A673 (cell line): ENCODE measurements around the gene ATF7IP2. TPM values are rescaled to one million over a fixed set of nuclear protein-coding genes. Genes with fewer than 3 reads are reported as not detected.

Experiments used
- BruUV-seq: library from RNA; stranded (reverse); fragments of 400-500 nt; replicated peaks from 2 replicates; lab custom pipeline; 2021; lab: Mats Ljungman, UMichigan
- CTCF ChIA-PET: fragments of 300-600 bp; sonication (Branson Sonifier 250); formaldehyde crosslinking; loops from one replicate; lab custom pipeline; 2022; ENCODE audit warnings: antibody characterized with exemption; lab: Charles Lee
- POLR2A ChIA-PET: fragments of 300-600 bp; sonication (Branson Sonifier 250); formaldehyde crosslinking; loops from one replicate; lab custom pipeline; 2022; ENCODE audit warnings: antibody characterized with exemption; ENCODE audit not compliant: low non-redundant PET; lab: Charles Lee
- DNase-seq: peaks from one replicate; pipeline ENCODE4 v3.0.0-alpha.2; 2015; ENCODE audit warnings: low spot score
- H3K27ac ChIP-seq: fragments of 200-600 bp; sonication (generic); 2 replicates; pipeline ENCODE4 v1.5.1; 2016; ENCODE audit warnings: mixed run types, low read depth, mild to moderate bottlenecking, mixed read lengths, antibody characterized with exemption, low read length; ENCODE audit not compliant: poor library complexity, severe bottlenecking
- H3K27me3 ChIP-seq: fragments of 200-600 bp; sonication (generic); replicated peaks from 2 replicates; pipeline ENCODE4 v1.6.1; 2017; ENCODE audit warnings: mixed run types, low read depth, mild to moderate bottlenecking, mixed read lengths, antibody characterized with exemption, low read length; ENCODE audit not compliant: insufficient read depth, poor library complexity
- H3K36me3 ChIP-seq: fragments of 200-600 bp; sonication (generic); 2 replicates; pipeline ENCODE4 v1.6.1; 2016; ENCODE audit warnings: mixed run types, mild to moderate bottlenecking, mixed read lengths, antibody characterized with exemption, low read length; ENCODE audit not compliant: insufficient read depth, poor library complexity, severe bottlenecking
- H3K4me1 ChIP-seq: fragments of 200-600 bp; sonication (generic); 2 replicates; pipeline ENCODE4 v1.6.1; 2017; ENCODE audit warnings: mixed run types, mild to moderate bottlenecking, mixed read lengths, antibody characterized with exemption, low read length; ENCODE audit not compliant: insufficient read depth, poor library complexity, severe bottlenecking
- H3K4me3 ChIP-seq: fragments of 200-600 bp; sonication (generic); 2 replicates; pipeline ENCODE4 v1.5.1; 2016; ENCODE audit warnings: low read depth, mixed run types, mild to moderate bottlenecking, mixed read lengths, low read length; ENCODE audit not compliant: poor library complexity, severe bottlenecking
- H3K9me3 ChIP-seq: fragments of 200-600 bp; sonication (generic); 2 replicates; pipeline ENCODE4 v1.6.1; 2016; ENCODE audit warnings: mixed run types, low read depth, mild to moderate bottlenecking, mixed read lengths, antibody characterized with exemption, low read length; ENCODE audit not compliant: poor library complexity, severe bottlenecking
- EZH2 ChIP-seq: fragments of 200-600 bp; sonication (generic); IDR thresholded peaks from 2 replicates; pipeline ENCODE4 v1.6.1; 2017; ENCODE audit warnings: borderline replicate concordance, low read depth, mild to moderate bottlenecking, mixed read lengths, antibody characterized with exemption, low read length; ENCODE audit not compliant: poor library complexity, severe bottlenecking
- intact Hi-C: fragments of 100-400 bp; cut with micrococcal nuclease; formaldehyde crosslinking; loops from one replicate; pipeline ENCODE4 v1.10.0; 2022; ENCODE audit not compliant: unreplicated experiment
- total RNA-seq: library from RNA; stranded (reverse); gene quantifications from 2 replicates; pipeline ENCODE4 v1.2.3, GENCODE V29; 2021
- TF ChIP-seq, protein P1 (sequence below): fragments of 300-800, 200-600 bp; sonication (generic); conservative IDR thresholded peaks from 2 replicates; pipeline ENCODE4 v1.5.1; 2017; ENCODE audit warnings: low read depth, mild to moderate bottlenecking, antibody characterized with exemption, low read length, moderate library complexity, mixed read lengths

ATF7IP2 gene
- total RNA-seq, 1 experiment from 2014 or later = 20.9 TPM

DNA sequence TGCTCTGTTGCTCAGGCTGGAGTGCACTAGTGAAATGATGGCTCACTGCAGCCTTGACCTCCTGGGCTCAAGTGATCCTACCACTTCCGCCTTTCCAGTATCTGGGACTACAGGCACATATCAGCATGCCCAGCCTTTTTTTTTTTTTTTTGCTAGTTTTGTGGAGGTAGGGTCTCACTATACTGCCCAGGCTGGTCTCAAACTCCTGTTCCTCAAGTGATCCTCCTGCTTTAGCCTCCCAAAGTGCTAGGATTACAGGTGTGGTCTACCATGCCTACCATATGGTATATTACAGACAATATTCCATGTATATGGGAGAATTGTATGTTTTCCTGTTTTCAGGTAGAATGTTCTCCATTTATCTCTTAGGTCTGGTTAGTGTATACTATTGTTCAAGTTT lies 12.3 kb upstream of the ATF7IP2 start:
- no peaks in the 10 kb centered on the region for H3K4me1 ChIP-seq
- H3K4me3 ChIP-seq = no peak overlapping the region
- no peak for DNase-seq
- no peaks in the 10 kb centered on the region for H3K36me3 ChIP-seq
- TF ChIP-seq, protein P1, sequence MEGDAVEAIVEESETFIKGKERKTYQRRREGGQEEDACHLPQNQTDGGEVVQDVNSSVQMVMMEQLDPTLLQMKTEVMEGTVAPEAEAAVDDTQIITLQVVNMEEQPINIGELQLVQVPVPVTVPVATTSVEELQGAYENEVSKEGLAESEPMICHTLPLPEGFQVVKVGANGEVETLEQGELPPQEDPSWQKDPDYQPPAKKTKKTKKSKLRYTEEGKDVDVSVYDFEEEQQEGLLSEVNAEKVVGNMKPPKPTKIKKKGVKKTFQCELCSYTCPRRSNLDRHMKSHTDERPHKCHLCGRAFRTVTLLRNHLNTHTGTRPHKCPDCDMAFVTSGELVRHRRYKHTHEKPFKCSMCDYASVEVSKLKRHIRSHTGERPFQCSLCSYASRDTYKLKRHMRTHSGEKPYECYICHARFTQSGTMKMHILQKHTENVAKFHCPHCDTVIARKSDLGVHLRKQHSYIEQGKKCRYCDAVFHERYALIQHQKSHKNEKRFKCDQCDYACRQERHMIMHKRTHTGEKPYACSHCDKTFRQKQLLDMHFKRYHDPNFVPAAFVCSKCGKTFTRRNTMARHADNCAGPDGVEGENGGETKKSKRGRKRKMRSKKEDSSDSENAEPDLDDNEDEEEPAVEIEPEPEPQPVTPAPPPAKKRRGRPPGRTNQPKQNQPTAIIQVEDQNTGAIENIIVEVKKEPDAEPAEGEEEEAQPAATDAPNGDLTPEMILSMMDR = no peak
- no peak for TF ChIP-seq EZH2
- H3K9me3 ChIP-seq = no peaks in the 10 kb centered on the region
- ChIA-PET CTCF (no interaction called here), POLR2A (no interaction called here)
- H3K27ac ChIP-seq = no peak overlapping the region
- no TSS peak for BruUV-seq
- H3K27me3 ChIP-seq = no peaks in the 10 kb centered on the region
- intact Hi-C loops = no loop called here

DNA sequence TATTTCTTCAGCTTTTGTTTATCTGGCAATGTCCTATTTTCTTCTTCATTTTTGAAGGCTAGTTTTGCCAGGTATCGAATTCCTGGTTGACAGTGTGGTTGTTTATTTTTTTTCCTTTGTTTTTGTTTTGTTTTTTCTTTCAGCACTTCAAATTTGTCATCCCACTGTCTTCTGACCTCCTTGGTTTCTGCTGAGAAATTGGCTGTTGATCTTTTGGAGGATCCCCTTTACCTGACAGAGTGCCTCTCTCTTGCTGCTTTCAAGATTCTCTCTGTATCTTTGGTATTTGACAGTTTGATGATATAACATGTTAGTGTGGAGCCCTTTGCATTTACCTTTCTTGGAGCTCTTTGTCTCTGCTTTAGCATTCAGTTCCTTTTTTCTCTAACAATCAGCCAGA lies 9.6 kb upstream of the ATF7IP2 start:
- H3K4me1 ChIP-seq = no peaks in the 10 kb centered on the region
- no TSS peak for BruUV-seq
- intact Hi-C loops = no loop called here
- H3K9me3 ChIP-seq = no peaks in the 10 kb centered on the region
- no peak for DNase-seq
- H3K27ac ChIP-seq = no peak overlapping the region
- POLR2A ChIA-PET = no interaction called here
- H3K4me3 ChIP-seq = no peak overlapping the region
- CTCF ChIA-PET = no interaction called here
- no peaks in the 10 kb centered on the region for H3K36me3 ChIP-seq
- H3K27me3 ChIP-seq = no peaks in the 10 kb centered on the region
- TF ChIP-seq, protein P1 = no peak
- no peak for TF ChIP-seq EZH2

DNA sequence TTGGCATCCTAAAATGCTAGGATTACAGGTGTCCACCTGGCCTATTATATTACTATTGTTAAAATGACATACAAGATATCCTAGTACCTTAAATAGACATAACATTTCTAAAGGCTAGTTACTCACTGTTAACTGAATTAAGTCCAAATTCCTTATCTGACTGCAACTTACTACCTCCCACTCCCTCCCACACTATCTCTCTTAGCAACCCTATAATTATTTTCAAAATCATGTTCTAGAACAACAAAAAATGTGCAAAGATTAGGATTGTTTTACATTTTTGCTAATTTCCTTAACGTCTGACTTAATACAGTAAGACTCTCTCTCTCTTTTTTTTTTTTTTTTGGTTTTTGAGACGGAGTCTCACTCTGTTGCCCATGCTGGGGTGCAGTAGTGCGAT lies 2.2 kb upstream of the ATF7IP2 start:
- CTCF ChIA-PET = no interaction called here
- TF ChIP-seq, protein P1 = no peak
- no peak for TF ChIP-seq EZH2
- Histone ChIP-seq H3K4me1 (no peaks in the 10 kb centered on the region), H3K27me3 (no peaks in the 10 kb centered on the region), H3K27ac (no peak overlapping the region), H3K36me3 (peaks cover 8% of the 10 kb centered on the region), H3K9me3 (peaks cover 9% of the 10 kb centered on the region), H3K4me3 (no peak overlapping the region)
- intact Hi-C loops = loop anchor here (10.0 kb wide), 1 partner anchor 121 kb away; no protein-coding TSS in a partner anchor
- DNase-seq = no peak
- POLR2A ChIA-PET = no interaction called here
- no TSS peak for BruUV-seq
